ENCODE results near the gene ZDHHC16. TPM values are rescaled to one million over a fixed set of nuclear protein-coding genes. Genes with fewer than 3 reads are reported as not detected.
A peak's percentile ranks its signal among the peaks of the same experiment; 100 is the strongest.

The ZDHHC16 gene
- total RNA-seq (10 to 100 TPM; 23.6 to 26.1 (median 25.1) TPM), polyA plus RNA-seq (10 to 100 TPM; 14.0 to 20.1 (median 15.7) TPM)
- long read RNA-seq, donor 1, partial matches to known transcripts, result 0 of 3 reads
- long read RNA-seq, donor 1, other reads (novel, unspliced or antisense), result 0 of 3 reads
- long read RNA-seq, donor 2, partial matches to known transcripts, result 0 of 2 reads
- long read RNA-seq, donor 2, other reads (novel, unspliced or antisense), result 0 of 2 reads

DNA sequence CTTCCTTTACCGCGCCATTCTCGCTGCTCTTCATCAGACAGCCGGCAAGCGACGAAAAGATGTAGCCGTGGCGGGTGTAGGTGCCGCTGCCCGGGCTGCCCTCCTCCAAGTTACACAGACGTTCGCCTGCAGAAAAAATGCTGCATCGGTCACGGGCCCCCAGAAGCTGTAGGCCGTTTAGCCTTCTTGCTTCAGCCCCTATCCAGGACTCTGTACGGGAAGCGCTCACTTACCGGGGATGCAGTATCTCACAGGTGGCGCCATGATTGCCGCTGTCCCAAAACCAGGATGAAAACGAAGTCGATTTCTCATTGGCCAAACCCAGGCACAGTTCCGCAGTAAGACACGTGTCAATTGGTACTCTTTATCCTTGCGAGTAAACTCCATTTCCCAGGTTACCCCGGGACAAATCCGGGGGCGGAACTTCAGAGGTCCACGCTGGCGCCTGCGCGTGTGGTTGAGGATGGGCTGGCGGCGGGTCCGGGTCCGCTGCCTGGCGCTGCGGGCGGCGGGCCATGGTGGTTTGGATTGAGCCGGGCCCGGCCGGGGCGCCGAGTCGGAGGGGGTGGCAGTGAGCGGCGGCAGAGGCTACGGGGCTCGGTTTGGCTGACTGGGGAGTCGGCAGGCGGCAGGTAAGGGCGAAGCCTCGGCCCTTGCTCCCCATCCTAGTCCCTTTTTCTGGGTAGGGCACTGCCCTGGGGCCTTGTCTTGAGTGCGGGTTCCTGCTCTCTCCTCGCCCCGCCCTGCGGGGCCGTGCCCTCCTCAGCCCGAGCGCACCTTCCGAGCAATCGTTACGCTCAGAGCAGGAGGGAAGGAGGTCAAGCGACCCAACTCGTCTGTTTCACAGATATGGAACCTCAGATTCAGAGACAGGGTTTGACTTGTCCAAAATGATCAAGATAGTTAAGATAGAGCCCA is at the start of gene ZDHHC16, which contains the start of gene EXOSC1:
TSS of gene ZDHHC16 (plus strand) at position 454 of the 918 bp plus-strand sequence. CDS start 5,501 bp downstream, outside the sequence.
TSS of gene EXOSC1 (minus strand) at position 285 of the 918 bp plus-strand sequence. CDS start at position 264, 21 bp downstream.
- peak; percentile 97 for DNase-seq
- peak; percentile 94 for TF ChIP-seq POLR2AphosphoS5 (IDR thresholded peaks at IDR 0.05)
- TF ChIP-seq POLR2A (IDR thresholded peaks at IDR 0.05), result peak in 1 of 3 donors; percentile 52
- TF ChIP-seq, protein P1, sequence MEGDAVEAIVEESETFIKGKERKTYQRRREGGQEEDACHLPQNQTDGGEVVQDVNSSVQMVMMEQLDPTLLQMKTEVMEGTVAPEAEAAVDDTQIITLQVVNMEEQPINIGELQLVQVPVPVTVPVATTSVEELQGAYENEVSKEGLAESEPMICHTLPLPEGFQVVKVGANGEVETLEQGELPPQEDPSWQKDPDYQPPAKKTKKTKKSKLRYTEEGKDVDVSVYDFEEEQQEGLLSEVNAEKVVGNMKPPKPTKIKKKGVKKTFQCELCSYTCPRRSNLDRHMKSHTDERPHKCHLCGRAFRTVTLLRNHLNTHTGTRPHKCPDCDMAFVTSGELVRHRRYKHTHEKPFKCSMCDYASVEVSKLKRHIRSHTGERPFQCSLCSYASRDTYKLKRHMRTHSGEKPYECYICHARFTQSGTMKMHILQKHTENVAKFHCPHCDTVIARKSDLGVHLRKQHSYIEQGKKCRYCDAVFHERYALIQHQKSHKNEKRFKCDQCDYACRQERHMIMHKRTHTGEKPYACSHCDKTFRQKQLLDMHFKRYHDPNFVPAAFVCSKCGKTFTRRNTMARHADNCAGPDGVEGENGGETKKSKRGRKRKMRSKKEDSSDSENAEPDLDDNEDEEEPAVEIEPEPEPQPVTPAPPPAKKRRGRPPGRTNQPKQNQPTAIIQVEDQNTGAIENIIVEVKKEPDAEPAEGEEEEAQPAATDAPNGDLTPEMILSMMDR (IDR thresholded peaks at IDR 0.05 in 8 of 11, conservative IDR thresholded peaks at IDR 0.05 in 3 of 11), result peak in 4 of 11 experiments; percentile 21 to 34 (median 27)
- Histone ChIP-seq H3K4me1 (peaks cover 20 to 78% (median 42%) of the 10 kb centered on the region in 6 donors), H3K9me3 (no peaks in the 10 kb centered on the region), H3K27ac (peak within 1 kb of the TSS; percentile 4 to 88 (median 80)), H3K36me3 (peaks cover 0 to 37% (median 15%) of the 10 kb centered on the region in 6 donors), H3K27me3 (replicated peaks in 1 of 7) (no peaks in the 10 kb centered on the region), H3K4me3 (peak within 1 kb of the TSS; percentile 49 to 100 (median 96))
- intact Hi-C loops (cut with DNase I; ENCODE audit: low total_unique reads), result no loop called here
- 0 to 1% (median 0%) methylated on average over 40 to 66 of the region's 66 CpGs for WGBS, 5 donors

DNA sequence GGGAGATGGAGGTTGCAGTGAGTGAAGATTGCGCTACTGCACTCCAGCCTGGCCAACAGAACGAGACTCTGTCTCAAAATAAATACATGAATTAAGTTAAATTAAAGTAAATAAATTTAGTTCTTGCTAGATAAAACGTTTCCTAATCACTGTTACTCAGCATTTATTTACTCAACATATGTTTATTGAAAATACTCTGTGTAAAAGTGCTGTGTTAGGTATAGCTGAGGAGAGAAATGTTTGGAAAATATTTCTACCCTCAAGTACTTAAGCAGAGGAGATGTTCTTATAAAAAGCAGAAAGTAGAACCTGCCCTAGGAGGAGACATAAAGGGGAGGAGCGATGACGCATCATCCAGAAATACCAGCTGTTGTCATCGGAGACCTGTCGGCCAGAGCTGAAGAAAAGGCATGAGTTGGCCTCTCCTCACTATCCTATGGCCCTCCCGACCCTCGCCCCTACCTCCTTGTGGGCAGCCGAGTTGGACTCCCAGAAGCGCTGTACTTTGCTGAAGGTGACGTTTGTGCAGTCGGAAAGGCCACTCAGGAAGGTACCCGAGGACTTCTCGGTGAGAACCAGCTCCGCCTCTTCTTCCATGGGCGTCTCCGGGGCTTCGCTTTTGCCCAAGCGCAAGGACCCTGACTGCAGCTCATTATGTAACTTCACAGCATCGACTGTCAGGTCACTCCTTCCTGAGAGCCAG is 46.0 kb upstream of the ZDHHC16 start:
- Histone ChIP-seq H3K27me3 (replicated peaks in 1 of 7) (no peaks in the 10 kb centered on the region), H3K36me3 (peaks cover 0 to 38% (median 23%) of the 10 kb centered on the region in 6 donors), H3K4me3 (peak overlapping the region; percentile 67 to 99 (median 96)), H3K4me1 (peaks cover 3 to 41% (median 21%) of the 10 kb centered on the region in 6 donors), H3K9me3 (no peaks in the 10 kb centered on the region), H3K27ac (peak overlapping the region; percentile 75 to 92 (median 88))
- intact Hi-C loops (cut with DNase I; ENCODE audit: low total_unique reads), result no loop called here
- TF ChIP-seq, protein P1 (IDR thresholded peaks at IDR 0.05 in 8 of 11, conservative IDR thresholded peaks at IDR 0.05 in 3 of 11), result no peak
- peak in 2 of 3 donors; percentile 34 to 58 for TF ChIP-seq POLR2AphosphoS5 (IDR thresholded peaks at IDR 0.05)
- peak; percentile 83 for DNase-seq
- WGBS, 5 donors, result 31 to 57% (median 35%) methylated on average over 15 to 21 of the region's 21 CpGs

DNA sequence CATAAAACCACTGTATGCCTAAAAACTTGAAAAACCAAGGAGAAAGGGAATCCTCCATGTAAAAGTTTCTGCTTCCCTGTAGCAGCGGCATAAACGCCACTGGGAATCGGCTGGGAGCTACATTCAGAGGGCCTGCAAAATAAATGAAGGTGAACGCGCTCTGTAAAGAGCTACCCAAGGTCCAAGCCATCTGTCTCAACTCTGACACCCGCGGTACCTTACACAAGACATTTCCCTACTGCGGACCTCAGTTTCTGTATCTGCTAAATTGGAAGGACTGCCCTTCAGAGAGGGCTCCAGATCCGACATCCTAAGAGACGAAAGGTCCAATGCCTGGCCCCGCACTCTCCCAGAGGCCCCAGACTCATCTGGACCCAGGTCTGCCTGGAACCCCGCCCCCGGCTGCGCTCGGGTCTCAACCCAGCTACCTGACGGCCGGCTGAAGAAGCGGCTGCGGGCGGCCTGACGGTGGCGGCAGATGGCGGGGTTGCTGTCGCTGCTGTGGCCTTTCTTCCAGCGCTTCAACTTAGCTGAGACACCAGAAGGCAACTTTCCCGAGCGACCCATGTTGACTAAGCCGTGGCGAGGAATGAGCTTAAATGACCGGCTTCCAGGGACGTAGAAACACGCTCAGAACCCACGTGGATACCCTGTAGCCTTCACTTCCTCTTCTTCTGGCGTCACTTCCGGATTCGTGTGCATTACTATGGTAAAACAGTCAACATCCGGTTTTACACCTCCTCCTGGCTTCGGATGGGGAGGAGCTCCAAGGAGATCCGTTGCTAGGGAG is 45.1 kb upstream of the ZDHHC16 start, which contains the start of gene RRP12:
TSS of gene RRP12 (minus strand) at position 676 of the 790 bp plus-strand sequence. CDS start at position 567, 109 bp downstream.
- H3K9me3 ChIP-seq, result no peaks in the 10 kb centered on the region
- DNase-seq, result peak; percentile 91
- peaks cover 3 to 49% (median 21%) of the 10 kb centered on the region in 6 donors for H3K4me1 ChIP-seq
- no peaks in the 10 kb centered on the region for H3K27me3 ChIP-seq (replicated peaks in 1 of 7)
- H3K4me3 ChIP-seq, result peak within 1 kb of the TSS; percentile 67 to 99 (median 96)
- intact Hi-C loops (cut with DNase I; ENCODE audit: low total_unique reads), result no loop called here
- 0 to 1% (median 1%) methylated on average over 21 to 39 of the region's 39 CpGs for WGBS, 5 donors
- TF ChIP-seq POLR2AphosphoS5 (IDR thresholded peaks at IDR 0.05), result peak; percentile 69 to 89 (median 83)
- peak in 1 of 3 donors; percentile 58 for TF ChIP-seq POLR2A (IDR thresholded peaks at IDR 0.05)
- TF ChIP-seq, protein P1 (IDR thresholded peaks at IDR 0.05 in 8 of 11, conservative IDR thresholded peaks at IDR 0.05 in 3 of 11), result peak in 2 of 11 experiments; percentile 15 to 25
- peak within 1 kb of the TSS; percentile 75 to 92 (median 88) for H3K27ac ChIP-seq
- H3K36me3 ChIP-seq, result peaks cover 0 to 29% (median 15%) of the 10 kb centered on the region in 6 donors

All from spleen (tissue), 13 donors.